ENCODE data around the gene AVPR1A.
"Not testable (repeated sequence)": the region's sequence is repeated elsewhere in the genome, so short reads cannot be mapped to it uniquely, and the experiment has no call there.

AVPR1A gene

DNA sequence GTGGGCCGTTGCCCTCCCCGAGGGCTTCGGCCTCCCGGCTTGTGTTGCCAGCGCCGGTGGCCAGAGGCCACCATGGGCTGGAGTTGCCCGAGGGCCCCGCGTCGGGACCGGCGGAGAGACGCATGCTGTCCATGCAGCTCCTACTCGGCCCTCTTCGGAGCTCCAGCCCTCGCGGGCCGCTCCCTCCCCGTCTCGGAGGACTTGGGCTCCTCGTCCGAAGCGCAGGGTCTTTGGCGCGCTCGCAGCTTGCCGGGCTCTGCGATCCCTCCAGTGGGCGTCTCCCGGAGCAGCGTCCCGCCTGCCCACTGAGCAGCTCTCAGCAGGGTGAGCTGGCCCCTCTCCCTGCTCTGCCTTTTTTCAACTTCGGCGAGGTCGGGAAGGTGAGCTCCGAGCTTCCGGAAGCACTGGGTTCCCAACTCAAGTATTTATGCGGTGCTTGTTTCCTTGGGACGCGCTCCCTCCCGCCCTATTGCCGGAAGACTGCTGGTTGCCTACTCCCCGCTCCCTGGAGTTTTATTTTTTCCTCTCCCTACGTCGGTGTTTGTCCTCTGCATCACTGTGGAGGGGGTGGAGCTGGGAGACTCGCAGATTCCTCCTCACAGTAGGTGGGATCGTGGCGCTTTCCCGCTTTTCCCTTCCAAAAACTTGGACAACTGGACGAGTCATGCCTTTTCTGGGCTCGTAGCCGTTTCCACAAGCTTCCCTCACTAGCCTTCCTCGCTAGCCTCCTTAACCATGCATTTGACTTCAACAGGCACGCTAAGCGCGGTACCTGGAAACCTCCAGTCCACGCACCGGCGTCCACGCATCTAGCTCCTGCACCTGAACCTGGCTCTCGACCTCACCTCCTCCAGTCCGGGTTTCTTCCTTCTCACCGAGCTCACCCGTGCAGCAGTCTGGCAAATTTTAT lies at the start of gene AVPR1A:
Gene AVPR1A (minus strand): TSS at position 489 of the 910 bp plus-strand sequence. CDS start 365 bp downstream, at position 124.
- peak; percentile 57 for DNase-seq

DNA sequence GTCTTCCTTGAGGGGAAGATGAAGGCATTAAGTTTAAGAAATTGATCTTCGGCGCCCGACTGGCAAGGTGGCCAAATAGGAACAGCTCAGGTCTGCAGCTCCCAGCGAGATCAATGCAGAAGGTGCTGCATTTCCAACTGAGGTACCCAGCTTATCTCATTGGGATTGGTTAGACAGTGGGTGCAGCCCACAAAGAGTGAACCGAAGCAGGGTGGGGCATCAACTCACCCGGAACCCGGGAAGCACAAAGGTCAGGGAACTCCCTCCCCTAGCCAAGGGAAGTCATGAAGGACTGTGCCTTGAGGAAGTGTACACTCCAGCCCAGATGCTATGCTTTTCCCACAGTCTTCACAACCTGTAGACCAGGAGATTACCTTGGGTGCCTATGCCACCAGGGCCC lies 45.2 kb upstream of the AVPR1A start:
- DNase-seq = no peak

DNA sequence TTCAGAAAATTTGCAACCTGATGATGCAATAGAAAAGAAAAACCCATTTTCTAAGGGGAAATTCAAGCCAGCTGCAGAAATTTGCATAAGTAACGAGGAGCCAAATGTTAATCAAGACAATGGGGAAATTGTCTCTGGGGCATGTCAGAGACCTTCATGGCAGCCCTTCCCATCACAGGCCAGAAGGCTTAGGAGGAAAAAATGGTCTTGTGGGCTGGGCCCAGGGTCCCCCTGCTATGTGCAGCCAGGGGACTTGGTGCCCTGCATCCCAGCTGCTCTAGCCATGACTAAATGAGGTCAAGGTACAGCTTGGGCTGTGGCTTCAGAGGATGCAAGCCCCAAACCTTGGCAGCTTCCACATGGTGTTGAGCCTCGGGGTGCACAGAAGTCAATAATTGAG lies 28.2 kb upstream of the AVPR1A start:
- DNase-seq = no peak

DNA sequence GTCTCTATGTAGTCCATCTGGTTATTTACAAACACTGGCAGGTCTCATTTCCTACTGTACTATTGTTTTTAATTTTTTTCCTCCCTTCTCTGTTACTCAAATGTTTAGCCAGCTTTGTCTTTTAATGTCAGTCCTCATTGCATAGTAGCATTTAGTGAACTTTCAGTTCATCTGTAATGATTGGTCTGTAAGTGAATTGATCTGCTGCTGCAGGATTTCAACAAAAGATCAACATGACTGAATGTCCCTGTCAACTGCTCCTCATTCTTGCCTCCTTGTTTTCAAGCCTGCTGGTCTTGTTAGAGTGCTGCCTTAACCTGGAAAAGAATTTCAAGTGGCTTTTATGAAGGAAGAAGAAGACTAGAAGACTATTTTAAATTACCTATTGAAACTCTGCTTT lies 19.3 kb upstream of the AVPR1A start:
- DNase-seq = no peak

DNA sequence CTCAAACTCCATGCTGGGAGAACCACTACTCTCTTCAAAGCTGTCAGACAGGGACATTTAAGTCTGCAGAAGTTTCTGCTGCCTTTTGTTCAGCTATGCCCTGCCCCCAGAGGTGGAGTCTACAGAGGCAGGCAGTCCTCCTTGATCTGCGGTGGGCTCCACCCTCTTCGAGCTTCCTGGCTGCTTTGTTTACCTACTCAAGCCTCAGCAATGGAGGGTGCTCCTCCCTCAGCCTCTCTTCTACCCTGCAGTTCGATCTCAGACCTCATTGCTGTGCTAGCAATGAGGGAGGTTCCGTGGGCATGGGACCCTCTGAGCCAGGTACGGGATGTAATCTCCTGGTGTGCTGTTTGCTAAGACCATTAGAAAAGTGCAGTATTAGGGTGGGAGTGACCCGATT lies 16.7 kb upstream of the AVPR1A start:
- not testable (repeated sequence) for DNase-seq

DNA sequence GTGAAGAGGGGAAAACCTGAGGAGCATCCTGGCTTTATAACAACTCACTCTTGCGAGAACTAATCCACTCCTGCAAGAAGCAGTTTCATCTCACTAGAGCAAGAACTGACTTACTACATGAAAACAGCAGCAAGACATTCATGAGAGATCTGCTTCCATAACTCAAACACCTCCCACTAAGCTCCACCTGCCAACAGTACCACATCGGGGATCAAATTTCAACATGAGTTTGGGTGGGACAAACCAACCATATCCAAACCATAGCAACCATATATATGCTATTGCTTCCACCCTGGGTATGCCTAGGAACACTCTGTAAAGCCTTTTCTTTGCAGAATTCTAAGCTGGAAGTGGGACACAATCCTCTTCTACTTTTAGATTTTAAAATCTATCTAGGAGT lies 13.9 kb upstream of the AVPR1A start:
- DNase-seq = peak; percentile 34

DNA sequence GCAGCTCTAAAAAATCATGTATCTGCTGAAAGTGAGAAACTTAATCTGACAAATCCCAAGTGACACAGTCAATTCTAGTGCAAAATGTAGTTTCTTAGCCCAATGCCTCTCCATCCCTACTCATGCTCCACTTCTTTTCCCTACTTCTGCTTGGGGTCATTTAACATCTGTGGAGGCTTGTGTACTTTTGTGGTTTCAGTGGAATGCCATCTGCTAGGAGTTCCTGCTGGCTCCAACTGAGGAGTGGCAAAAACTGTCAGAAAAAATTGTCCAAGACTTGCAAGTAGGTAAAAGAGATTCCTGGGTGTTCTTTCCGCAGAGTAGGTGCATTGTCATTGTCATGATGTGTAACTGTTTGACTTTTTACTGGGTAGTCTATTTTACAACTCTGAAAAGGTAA lies 12.5 kb upstream of the AVPR1A start:
- no peak for DNase-seq

DNA sequence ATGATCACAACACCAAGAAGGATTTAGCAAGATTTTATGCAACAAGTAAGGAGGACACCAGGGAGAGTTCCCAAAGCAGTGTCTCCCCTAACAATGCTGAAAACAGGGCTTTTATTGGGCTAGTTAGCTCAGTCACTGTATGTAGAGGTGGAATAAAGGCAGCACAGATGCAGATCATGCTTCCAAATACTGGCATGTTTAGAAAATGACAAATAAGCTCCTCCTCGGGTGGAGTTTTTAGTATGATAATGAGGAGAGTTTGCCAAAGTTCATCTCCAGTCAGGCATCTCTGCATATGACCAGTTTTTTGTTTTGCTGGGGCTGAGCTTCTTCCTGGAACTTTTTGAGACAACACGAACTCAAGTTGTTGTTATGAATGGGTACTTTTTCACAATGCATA lies 4.4 kb upstream of the AVPR1A start:
- DNase-seq = no peak

DNA sequence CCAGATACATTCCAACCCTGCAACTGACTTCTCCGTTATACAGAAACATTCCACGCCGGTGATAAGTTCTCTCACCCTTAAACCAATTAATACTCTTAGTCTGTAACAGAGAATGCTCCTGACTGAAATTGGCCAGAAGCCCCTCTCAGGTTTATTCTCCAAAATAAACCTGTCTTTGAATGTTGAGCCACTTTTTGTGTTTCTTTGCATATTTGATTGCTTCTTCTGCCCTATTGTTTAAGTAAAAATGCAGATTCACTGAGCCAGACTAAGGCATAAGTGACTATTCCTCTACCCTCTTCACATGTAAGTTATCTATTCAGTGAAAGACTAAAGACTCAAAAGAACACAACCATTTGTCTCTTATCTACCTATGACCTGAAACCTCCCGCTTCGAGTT lies 3.6 kb upstream of the AVPR1A start:
- DNase-seq = no peak

DNA sequence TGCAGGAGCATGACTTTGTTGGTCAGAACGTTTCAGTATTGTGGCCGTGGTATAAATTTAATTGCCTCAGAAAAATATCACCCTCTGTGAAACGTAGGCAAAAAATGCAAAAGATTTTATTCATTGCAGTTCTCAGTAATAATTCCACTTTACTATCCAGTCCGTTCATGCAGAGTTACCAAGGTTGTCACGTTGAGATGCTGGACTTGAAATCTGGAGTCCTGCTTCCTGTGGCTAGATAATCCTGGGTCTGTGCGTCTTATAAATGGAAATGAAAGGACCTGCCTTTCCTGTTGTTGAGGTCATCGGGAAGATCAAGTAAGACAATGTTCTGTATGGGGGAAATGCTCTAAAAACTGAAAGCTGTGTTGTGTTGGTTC lies 1.3 kb upstream of the AVPR1A start:
- DNase-seq = no peak

DNA sequence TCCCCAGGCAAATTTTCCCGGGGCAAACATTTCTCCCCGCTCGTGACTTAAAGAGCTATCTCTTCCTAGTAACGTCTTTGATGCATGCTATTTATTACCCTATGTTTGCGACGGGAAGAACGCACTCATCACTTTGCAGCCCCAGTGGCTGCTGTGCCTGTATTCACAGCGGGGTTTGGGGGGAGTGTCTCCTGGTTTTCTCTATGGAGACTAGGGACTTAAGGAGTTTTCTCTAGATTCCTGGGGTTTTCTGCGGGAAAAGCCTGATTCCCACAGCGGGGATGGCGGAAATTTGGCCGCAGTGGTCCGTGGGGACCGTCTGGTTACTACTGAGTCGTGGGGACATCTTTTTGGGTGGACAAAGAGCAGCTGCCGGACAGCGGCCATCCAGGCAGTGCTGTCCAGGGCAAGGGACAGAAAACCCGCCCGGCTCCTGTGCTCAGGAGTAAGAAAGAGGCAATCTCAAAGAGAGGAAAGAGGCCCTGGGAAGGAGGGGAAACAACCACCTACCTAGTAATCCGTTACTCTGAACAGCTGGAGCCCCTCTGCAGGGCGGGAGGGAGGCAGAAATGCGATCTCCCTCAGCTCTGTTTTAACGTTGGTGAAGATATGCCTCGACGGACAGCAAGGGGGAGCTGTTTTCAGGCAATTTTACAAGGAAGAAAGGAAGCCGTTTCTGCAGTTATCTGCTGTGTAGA lies 771 bp upstream of the AVPR1A start:
- peak; percentile 54 for DNase-seq

DNA sequence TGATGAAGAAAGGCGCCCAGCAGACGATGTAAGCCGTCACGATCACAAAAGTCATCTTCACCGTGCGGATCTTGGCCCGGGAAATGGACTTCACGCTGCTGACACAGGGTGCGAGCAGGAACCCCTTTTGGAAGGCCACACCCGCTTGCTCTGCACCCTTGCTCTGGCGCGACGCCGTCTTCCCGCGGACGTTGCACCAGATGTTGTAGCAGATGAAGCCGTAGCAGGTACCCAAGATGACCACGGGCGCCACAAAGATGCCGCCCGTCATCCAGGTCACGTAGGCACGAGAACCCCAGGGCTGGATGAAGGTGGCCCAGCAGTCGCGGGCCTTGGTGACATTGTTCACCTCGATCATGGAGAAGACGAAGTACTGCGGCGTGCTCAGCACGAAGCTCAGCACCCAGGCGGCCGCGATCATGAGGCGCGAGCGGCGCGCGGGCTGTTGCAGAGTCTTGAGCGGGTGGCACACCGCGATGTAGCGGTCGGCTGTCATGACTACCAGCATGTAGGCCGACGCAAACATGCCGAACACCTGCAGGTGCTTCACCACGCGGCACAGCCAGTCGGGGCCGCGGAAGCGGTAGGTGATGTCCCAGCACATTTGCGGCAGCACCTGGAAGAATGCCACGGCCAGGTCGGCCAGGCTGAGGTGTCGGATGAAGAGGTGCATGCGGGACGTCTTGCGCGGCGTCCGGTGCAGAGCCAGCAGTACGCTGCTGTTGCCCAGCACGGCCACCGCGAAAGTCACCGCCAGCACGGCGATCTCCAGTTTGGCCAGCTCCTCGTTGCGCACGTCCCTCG lies 890 bp downstream of the AVPR1A start:
- DNase-seq = peak; percentile 64

DNA sequence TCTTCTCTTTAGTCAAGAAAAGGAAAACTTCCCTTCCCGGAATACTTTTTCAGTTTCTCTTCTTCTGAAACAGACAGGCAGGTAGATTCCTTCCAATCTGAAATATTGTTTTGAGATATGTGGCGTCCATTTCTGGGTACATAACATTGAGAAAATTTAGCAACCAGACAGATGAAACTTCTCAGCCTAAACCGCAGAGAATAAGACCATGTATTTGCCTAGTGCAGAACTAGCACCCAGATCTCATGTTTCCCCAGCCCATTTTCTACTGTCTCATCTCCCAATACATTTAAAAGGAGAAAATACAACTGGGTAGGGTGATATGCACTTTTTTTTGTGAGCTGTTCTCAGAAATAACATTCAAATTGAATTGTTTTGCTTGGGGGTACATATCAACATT lies 6.4 kb downstream of the AVPR1A start:
- no peak for DNase-seq

DNA sequence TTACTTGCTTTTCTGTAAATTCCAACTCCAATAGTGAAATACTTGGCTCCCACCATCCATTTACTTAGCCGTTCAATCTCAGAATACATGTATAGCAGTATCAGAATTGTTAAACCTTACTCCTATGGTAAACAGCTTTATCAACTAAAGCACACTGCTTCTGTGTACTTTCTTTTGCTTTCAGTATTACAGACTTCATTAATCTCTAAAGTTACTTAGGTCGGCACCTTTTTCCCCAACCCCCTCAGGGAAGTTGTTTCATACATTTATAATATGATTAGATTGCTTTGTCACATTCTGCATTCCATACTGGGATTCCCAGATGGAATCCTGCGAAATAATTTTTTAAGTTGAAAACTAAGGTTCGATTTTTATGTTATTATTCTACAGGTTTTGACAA lies 12.5 kb downstream of the AVPR1A start:
- no peak for DNase-seq

DNA sequence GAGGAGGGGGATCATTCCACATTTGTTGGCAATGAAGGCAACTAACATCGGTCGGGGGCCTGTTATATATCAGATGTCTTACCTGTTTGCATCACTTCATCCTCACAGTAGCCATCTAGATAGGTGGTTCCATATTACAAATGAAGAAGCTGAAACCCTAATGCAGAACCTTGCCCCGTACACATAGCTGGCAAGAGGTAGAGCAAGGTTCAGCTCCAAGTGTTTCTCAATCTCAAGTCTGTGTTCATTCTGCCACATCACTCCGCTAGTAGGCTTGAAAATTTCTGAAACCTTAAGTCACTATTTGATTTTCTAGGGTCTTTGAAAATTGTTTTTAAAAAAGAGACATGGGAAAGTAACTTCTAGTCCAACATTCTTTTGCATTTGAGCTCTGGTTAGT lies 17.0 kb downstream of the AVPR1A start:
- no peak for DNase-seq

DNA sequence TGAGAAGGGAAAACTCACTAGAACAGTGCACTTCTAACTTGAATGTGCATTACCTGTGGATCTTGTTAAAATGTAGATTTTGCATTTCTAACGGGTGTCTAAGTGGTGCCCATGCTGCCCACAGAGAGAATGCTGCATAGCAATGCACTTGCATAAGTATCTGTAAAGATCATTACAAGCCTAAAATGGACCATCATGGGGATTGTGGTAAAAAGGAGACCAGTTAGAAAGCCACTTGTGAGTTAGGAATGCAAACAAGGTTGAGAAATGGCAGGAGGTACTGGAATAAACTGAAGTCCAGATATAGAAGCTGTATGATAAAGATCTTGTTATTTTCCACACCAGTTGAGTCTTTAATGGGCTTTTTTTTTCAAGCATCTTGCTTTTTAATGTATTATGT lies 18.8 kb downstream of the AVPR1A start:
- DNase-seq = no peak

DNA sequence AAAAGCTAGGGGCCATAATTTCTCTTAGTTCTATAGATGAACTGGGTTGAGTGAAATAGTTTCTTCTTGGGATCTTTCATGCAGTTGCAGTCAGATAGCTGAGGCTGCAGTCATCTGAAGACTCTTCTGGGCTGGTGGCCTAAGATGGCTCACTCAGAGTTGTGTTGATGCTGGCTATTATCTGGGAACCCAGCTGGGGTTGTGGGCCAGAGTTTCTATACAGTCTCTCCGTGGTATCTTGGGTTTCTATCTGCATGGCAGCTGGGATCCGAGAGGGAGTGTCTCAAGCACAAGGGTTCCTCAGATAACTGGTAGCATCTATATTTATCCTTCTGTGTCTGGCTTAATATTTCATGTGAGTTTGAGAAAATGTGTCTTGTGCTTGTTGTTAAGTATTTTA lies 21.1 kb downstream of the AVPR1A start:
- DNase-seq = no peak

DNA sequence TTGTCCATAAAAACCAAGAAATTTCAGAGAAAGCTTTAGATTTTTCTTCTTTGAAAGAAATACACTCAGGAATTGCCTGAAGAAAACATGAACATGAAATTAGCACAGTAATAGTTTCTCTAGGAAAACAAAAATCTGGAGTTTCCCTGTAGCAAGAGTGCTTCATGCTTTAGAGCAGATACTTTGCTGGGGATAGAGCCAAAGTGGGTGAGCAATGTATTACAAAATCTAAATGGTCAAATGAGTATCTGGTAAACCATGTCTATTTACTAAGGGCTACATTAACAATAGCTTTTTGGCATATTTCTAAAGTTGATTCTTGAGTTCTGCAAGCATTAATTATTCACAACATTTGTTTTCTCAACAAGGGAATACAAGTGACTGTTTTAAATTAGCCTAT lies 26.2 kb downstream of the AVPR1A start:
- DNase-seq = peak; percentile 5

DNA sequence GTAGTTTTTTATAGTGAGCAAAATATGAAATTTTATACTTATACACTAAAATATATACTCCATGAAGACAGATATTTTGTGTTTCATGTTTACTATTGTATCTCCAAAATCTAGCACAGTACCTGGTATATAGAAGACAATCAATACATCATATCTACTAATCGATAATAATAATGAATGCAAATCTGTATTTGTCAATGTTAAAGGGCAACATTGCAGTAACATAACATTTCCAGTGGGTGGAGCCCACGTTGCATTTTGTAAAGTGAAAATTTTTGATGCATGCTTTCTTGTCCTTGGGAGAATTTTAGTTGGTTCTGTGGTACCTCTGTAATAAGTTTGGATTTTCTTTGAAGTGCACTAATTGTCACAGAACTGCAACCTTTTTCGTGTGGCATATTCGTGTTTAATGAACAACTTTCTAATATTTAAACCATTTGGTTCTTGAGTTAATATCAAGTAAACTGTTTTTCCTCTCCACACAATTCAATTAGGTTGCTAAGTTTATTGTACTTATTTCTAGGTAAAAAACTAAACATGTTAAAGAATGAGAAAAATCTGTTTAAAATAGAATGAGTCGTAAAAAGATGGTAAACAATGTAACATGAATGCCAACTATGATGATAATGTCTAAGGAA lies 47.4 kb downstream of the AVPR1A start:
- DNase-seq = peak; percentile 8

DNA sequence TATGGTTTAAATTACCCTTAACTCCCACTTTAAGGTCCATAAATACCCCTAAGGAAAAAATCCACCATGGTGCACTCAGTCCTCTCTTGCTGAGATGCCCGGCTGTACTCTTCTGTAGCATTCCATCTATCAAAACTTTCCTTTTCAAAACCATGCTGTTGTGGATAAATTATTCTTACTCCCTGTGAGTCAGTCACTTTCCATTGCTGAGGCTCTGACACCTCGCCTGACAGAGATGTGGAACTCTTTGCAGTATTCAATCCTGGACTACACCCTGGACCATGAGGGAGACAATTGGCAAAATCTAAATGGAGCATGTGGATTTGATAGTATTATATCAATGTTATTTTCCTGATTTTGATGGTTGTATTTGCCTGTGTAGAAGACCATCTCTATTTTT lies 49.1 kb downstream of the AVPR1A start:
- no peak for DNase-seq

DNA sequence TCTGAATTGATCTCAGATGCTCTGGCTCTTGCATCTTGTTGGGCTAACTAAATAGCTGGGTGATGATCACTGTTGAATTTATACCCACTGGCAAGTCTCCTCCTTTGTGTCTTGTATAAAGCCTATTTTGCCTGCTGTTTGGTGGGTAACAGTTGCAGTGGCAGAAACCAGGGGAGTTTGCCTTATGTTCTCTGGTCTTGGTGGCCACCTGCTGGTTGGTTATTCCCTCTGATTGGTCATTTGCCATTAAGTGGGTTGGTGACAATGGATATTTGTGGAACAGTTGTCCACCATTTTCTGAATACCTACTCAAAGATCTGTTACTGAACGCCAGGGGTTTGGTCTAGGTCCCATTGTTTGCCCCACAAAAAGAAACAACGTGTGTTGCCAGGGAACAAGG lies 52.1 kb downstream of the AVPR1A start:
- peak; percentile 46 for DNase-seq

DNA sequence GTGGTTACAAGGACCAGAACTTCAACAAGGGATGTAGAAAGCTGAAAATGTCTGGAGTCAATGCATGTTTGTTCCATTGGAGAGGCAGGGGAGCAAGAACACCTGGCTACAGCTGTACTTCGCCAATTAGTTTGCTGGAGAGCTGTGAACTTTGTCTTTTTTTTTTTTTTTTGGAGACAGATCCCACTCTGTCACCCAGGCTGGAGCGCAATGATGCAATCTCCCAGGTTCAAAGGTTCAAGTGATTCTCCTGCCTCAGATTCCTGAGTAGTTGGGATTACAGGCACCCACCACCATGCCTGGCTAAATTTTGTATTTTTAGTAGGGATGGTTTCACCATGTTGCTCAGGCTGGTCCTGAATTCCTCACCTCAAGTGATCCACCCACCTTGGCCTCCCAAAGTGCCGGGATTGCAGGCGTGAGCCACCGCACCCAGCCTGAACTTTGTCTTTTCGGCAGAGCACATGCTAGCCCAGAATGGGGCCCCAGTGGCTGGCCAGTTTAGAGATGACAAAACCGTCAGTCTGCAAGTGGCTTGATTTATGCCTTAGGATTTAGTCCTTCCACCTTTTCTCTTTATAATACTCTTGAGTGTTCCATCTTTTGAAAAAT lies 55.5 kb downstream of the AVPR1A start:
- DNase-seq = no peak

DNA sequence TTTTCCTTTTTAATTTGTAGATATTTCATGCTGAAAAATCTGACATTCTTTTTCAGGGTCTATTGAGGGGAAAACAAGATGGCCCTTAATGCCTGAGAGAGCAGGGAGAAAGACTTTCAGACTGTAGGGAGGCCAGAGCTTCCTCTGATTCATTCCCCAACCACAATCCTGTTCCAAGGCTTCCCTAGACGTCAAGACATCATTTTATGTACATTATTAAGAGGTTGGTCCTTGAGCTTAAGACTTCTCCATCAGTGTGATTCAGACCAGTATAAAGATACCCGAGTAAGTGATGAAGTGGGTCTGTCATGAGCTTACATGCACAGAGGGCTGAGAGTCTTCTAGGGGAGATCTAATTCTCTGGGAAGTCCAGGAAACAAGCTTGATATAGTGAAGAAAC lies 57.3 kb downstream of the AVPR1A start:
- no peak for DNase-seq

Data from NCI-H2029 (cell line).